H1 (cell line): ENCODE data around the gene FMNL2. TPM values are rescaled to one million over a fixed set of nuclear protein-coding genes. Genes with fewer than 3 reads are reported as not detected.
A peak's percentile ranks its signal among the peaks of the same experiment; 100 is the strongest.

Experiments
- CTCF ChIA-PET: fragments of 300-600 bp; sonication (Branson Sonifier 250); formaldehyde crosslinking; loops from one replicate; lab custom pipeline; 2021; ENCODE audit not compliant: partially characterized antibody; lab: Charles Lee
- POLR2A ChIA-PET: fragments of 300-600 bp; sonication (Branson Sonifier 250); formaldehyde crosslinking; loops from one replicate; lab custom pipeline; 2021; ENCODE audit warnings: inconsistent platforms; ENCODE audit not compliant: partially characterized antibody; lab: Charles Lee
- DNase-seq, 2 experiments: peaks; one replicate each; pipeline versions ENCODE4 v3.0.0 to v3.0.0-alpha.2; 2010 to 2022; ENCODE audit warnings: low spot score in 2 of 2, low read depth in 1 of 2, mixed read lengths in 1 of 2
- FAIRE-seq: peaks from 2 replicates; lab custom pipeline; 2011; peaks lifted over from hg19 to GRCh38; lab: Jason Lieb, UNC
- H2AFZ ChIP-seq: 2 replicates; pipeline ENCODE4 v1.8.1; 2012; ENCODE audit warnings: low read length, inconsistent platforms
- H2AK5ac ChIP-seq: 2 replicates; pipeline ENCODE4 v1.6.1; 2013; ENCODE audit warnings: low read depth, low read length
- H2BK120ac ChIP-seq: replicated peaks from 2 replicates; pipeline ENCODE3; 2013; ENCODE audit warnings: low read depth, low read length, inconsistent platforms
- H2BK12ac ChIP-seq: 2 replicates; pipeline ENCODE4 v1.6.1; 2013; ENCODE audit warnings: low read depth, low read length
- H2BK15ac ChIP-seq: 2 replicates; pipeline ENCODE4 v1.6.1; 2013; ENCODE audit warnings: low read length
- H2BK20ac ChIP-seq: 2 replicates; pipeline ENCODE4 v1.6.1; 2013; ENCODE audit warnings: low read length
- H2BK5ac ChIP-seq: 2 replicates; pipeline ENCODE4 v1.6.1; 2013; ENCODE audit warnings: low read depth, low read length
- H3K14ac ChIP-seq: 2 replicates; pipeline ENCODE4 v1.6.1; 2013; ENCODE audit warnings: inconsistent platforms; ENCODE audit not compliant: insufficient read length
- H3K18ac ChIP-seq: 2 replicates; pipeline ENCODE4 v1.6.1; 2013; ENCODE audit warnings: low read length; ENCODE audit errors: extremely low read depth
- H3K23ac ChIP-seq: 2 replicates; pipeline ENCODE4 v1.6.1; 2013; ENCODE audit warnings: inconsistent platforms; ENCODE audit not compliant: insufficient read length
- H3K23me2 ChIP-seq: 2 replicates; pipeline ENCODE4 v1.6.1; 2013; ENCODE audit warnings: low read depth, low read length
- H3K27ac ChIP-seq: 2 replicates; pipeline ENCODE4 v1.6.1; 2011; ENCODE audit warnings: low read depth, low read length, inconsistent platforms
- H3K27me3 ChIP-seq, 4 experiments: replicated peaks in 1 of 4; 1 replicate in 1 of 4; 2 replicates in 3 of 4; pipeline versions ENCODE4 v1.6.1 to v1.8.1; 2011 to 2013; ENCODE audit warnings: low read length in 3 of 4, mild to moderate bottlenecking in 3 of 4, inconsistent platforms in 2 of 4, mixed read lengths in 2 of 4, moderate library complexity in 1 of 4; ENCODE audit not compliant: control insufficient read depth in 3 of 4, insufficient read depth in 3 of 4; ENCODE audit errors: extremely low read depth in 1 of 4
- H3K36me3 ChIP-seq, 4 experiments: 2 replicates each; pipeline versions ENCODE4 v1.6.1 to v1.8.1; 2011 to 2013; ENCODE audit warnings: mild to moderate bottlenecking in 4 of 4, low read length in 3 of 4, moderate library complexity in 2 of 4, control low read depth in 1 of 4, inconsistent platforms in 1 of 4; ENCODE audit not compliant: insufficient read depth in 4 of 4, control insufficient read depth in 2 of 4
- H3K4ac ChIP-seq: replicated peaks from 2 replicates; pipeline ENCODE3; 2013; ENCODE audit warnings: low read length, low read depth, mixed read lengths, inconsistent platforms; ENCODE audit not compliant: insufficient read length
- H3K4me1 ChIP-seq, 4 experiments: replicated peaks in 1 of 4; 1 replicate in 1 of 4; 2 replicates in 3 of 4; pipeline versions ENCODE4 v1.6.1 to v1.8.1; 2011 to 2013; ENCODE audit warnings: low read length in 3 of 4, inconsistent platforms in 2 of 4, mixed read lengths in 1 of 4; ENCODE audit not compliant: insufficient read depth in 4 of 4, control insufficient read depth in 3 of 4
- H3K4me2 ChIP-seq, 2 experiments: 2 replicates each; pipeline versions ENCODE4 v1.6.1 to v1.8.1; 2011 to 2013; ENCODE audit warnings: low read depth in 2 of 2, low read length in 2 of 2, control low read depth in 1 of 2, inconsistent platforms in 1 of 2, mild to moderate bottlenecking in 1 of 2; ENCODE audit not compliant: insufficient read depth in 1 of 2
- H3K4me3 ChIP-seq, 4 experiments: fragments of 200-600, 300-600 bp in 1 of 4; sonication (generic), shearing (Covaris generic), sonication (Bioruptor Twin) in 1 of 4; 2 replicates each; pipeline versions ENCODE4 v1.5.1 to v1.8.1; 2011 to 2016; ENCODE audit warnings: low read length in 4 of 4, low read depth in 3 of 4, control low read depth in 2 of 4, inconsistent platforms in 2 of 4, mild to moderate bottlenecking in 2 of 4, mixed read lengths in 1 of 4, moderate library complexity in 1 of 4; ENCODE audit not compliant: insufficient read depth in 2 of 4; ENCODE audit errors: extremely low read depth in 1 of 4
- H3K56ac ChIP-seq: replicated peaks from 2 replicates; pipeline ENCODE3; 2013; ENCODE audit warnings: low read depth, mild to moderate bottlenecking, mixed read lengths, low read length, inconsistent platforms; ENCODE audit not compliant: insufficient read length
- H3K79me1 ChIP-seq: 2 replicates; pipeline ENCODE4 v1.6.1; 2013; ENCODE audit warnings: low read depth, low read length, control low read depth
- H3K79me2 ChIP-seq, 2 experiments: 2 replicates each; pipeline versions ENCODE4 v1.6.1 to v1.8.1; 2012 to 2013; ENCODE audit warnings: low read length in 2 of 2, mild to moderate bottlenecking in 2 of 2, inconsistent platforms in 1 of 2; ENCODE audit not compliant: insufficient read depth in 2 of 2, control insufficient read depth in 1 of 2
- H3K9ac ChIP-seq, 4 experiments: replicated peaks in 1 of 4; 1 replicate in 1 of 4; 2 replicates in 3 of 4; pipeline versions ENCODE4 v1.6.1 to v1.8.1; 2011 to 2013; ENCODE audit warnings: low read depth in 3 of 4, low read length in 3 of 4, control low read depth in 2 of 4, mild to moderate bottlenecking in 2 of 4, moderate library complexity in 2 of 4, inconsistent platforms in 1 of 4; ENCODE audit errors: extremely low read depth in 1 of 4
- H3K9me3 ChIP-seq, 2 experiments: 2 replicates each; pipeline versions ENCODE4 v1.6.1 to v1.8.1; 2012 to 2013; ENCODE audit warnings: mild to moderate bottlenecking in 2 of 2, moderate library complexity in 2 of 2, control low read depth in 1 of 2, inconsistent platforms in 1 of 2, low read depth in 1 of 2, low read length in 1 of 2, mixed read lengths in 1 of 2; ENCODE audit not compliant: insufficient read depth in 2 of 2
- H4K20me1 ChIP-seq, 2 experiments: replicated peaks in 1 of 2; 2 replicates each; pipeline versions ENCODE3 to v1.8.1; 2011 to 2013; ENCODE audit warnings: inconsistent platforms in 2 of 2, low read length in 2 of 2, mild to moderate bottlenecking in 1 of 2; ENCODE audit not compliant: insufficient read depth in 2 of 2, control insufficient read depth in 1 of 2
- H4K5ac ChIP-seq: 2 replicates; pipeline ENCODE4 v1.6.1; 2013; ENCODE audit warnings: low read length, low read depth, mixed read lengths, inconsistent platforms; ENCODE audit not compliant: insufficient read length
- H4K8ac ChIP-seq: 2 replicates; pipeline ENCODE4 v1.8.0; 2013; ENCODE audit warnings: mild to moderate bottlenecking, moderate library complexity, low read length, inconsistent platforms; ENCODE audit not compliant: insufficient read depth; ENCODE audit errors: extremely low read depth
- H4K91ac ChIP-seq: replicated peaks from 2 replicates; pipeline ENCODE3; 2013; ENCODE audit warnings: low read length, mixed read lengths, inconsistent platforms; ENCODE audit not compliant: insufficient read length
- CREB1 ChIP-seq: IDR thresholded peaks from 2 replicates; pipeline ENCODE4 v1.6.1; 2012; ENCODE audit warnings: inconsistent platforms
- HDAC6 ChIP-seq: IDR thresholded peaks from one replicate; pipeline ENCODE4 v1.7.1; 2012; ENCODE audit warnings: low read depth, mild to moderate bottlenecking, inconsistent platforms, low read length, moderate library complexity
- POLR2A ChIP-seq, 2 experiments: IDR thresholded peaks; 1 replicate in 1 of 2; 2 replicates in 1 of 2; pipeline ENCODE4 v1.6.1; 2011; ENCODE audit warnings: low read depth in 2 of 2, low read length in 2 of 2, mild to moderate bottlenecking in 2 of 2; ENCODE audit errors: control extremely low read depth in 1 of 2
- POLR2AphosphoS5 ChIP-seq: IDR thresholded peaks from 2 replicates; pipeline ENCODE4 v1.6.1; 2011; ENCODE audit warnings: low read depth, low read length
- RBBP5 ChIP-seq: IDR thresholded peaks from 2 replicates; pipeline ENCODE4 v1.7.1; 2012; ENCODE audit warnings: low read depth, mild to moderate bottlenecking, inconsistent platforms, low read length, moderate library complexity, borderline replicate concordance
- SP1 ChIP-seq: IDR thresholded peaks from 2 replicates; pipeline ENCODE4 v1.6.1; 2011; ENCODE audit warnings: low read depth, low read length
- SP2 ChIP-seq: IDR thresholded peaks from 2 replicates; pipeline ENCODE4 v1.6.1; 2012; ENCODE audit warnings: mild to moderate bottlenecking, low read length, inconsistent platforms
- TAF1 ChIP-seq: IDR thresholded peaks from 2 replicates; pipeline ENCODE4 v1.6.1; 2011; ENCODE audit warnings: mild to moderate bottlenecking, low read depth, low read length
- WGBS, 2 experiments: shearing (Covaris generic) in 1 of 2; methylation state at CpG; one replicate each; pipeline versions ENCODE4 v1.1.6 to v1.1.7; 2013 to 2015; ENCODE audit warnings: low lambda C conversion rate in 2 of 2, mixed read lengths in 2 of 2, inconsistent platforms in 1 of 2, low coverage in 1 of 2, missing lambda C conversion rate in 1 of 2; ENCODE audit not compliant: insufficient replicate concordance in 2 of 2, insufficient coverage in 1 of 2, insufficient read length in 1 of 2; ENCODE audit errors: extremely low coverage in 1 of 2, missing lambda C conversion rate in 1 of 2; 5-methylcytosine and 5-hydroxymethylcytosine counted together
- polyA plus RNA-seq, 7 experiments: library from polyadenylated mRNA; depleted of rRNA in 3 of 7; stranded (reverse) in 5 of 7; unstranded in 2 of 7; fragments of >200 nt in 5 of 7; fragments of 200-250 nt in 2 of 7; gene quantifications; 1 replicate in 5 of 7; 2 replicates in 1 of 7; 4 replicates in 1 of 7; pipeline versions ENCODE4 v1.2.1 to v1.2.3, GENCODE V29; 2011 to 2013; ENCODE audit warnings: missing spikeins in 2 of 7, mixed read lengths in 2 of 7
- total RNA-seq: library from RNA; stranded (reverse); fragmentation: NEBNext Ultra II Directional; extraction: Animal tissue kit (Norgen Biotek cat#: 25700); gene quantifications from 2 replicates; pipeline ENCODE4 v1.2.1, GENCODE V29; 2021

FMNL2 gene
- total and polyA plus RNA-seq, 2 of the 8 experiments (the other 6 are each of a cell fraction or from before 2014, with no cell fraction given) = 15.5 to 45.1 TPM

DNA sequence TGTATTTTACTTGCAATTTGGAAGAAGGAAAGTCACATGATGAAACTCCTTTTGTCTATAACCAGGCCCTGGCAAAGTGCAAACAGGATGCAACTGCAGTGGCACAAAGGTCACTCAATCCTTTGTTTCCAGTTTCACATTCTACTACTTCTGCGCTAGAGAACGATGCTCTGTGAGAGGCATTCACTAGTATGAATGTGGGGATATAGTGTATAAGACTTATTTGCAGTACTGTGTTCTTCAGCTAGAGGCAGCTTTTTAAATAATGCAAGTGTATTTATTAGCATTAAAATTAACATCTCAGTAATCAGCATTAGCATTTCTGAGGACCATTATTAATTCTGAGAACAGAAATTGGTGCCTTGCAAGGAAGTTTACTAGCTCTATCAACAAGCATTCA is 313.4 kb downstream of the FMNL2 start:
- H3K23me2 ChIP-seq = no peaks in the 10 kb centered on the region
- no peak overlapping the region for H2BK20ac ChIP-seq
- no peak overlapping the region for H3K14ac ChIP-seq
- no peak overlapping the region for H3K4me2 ChIP-seq
- H2BK12ac ChIP-seq = no peak overlapping the region
- H3K23ac ChIP-seq = no peak overlapping the region
- no peak overlapping the region for H2AFZ ChIP-seq
- H3K27ac ChIP-seq = no peak overlapping the region
- no peaks in the 10 kb centered on the region for H3K79me2 ChIP-seq
- H3K79me1 ChIP-seq = no peaks in the 10 kb centered on the region
- no peak overlapping the region for H3K56ac ChIP-seq
- H3K18ac ChIP-seq = no peak overlapping the region
- CTCF ChIA-PET = interaction anchor here (1.0 to 6.8 kb wide), 7 partner anchors 10 to 312 kb away, joined by 3 to 44 read pairs (median 5); no protein-coding TSS in a partner anchor
- H3K4me1 ChIP-seq = peaks cover 0 to 4% (median 1%) of the 10 kb centered on the region in 4 experiments; a peak in 1 of 7 replicates
- H3K36me3 ChIP-seq = peaks cover 0 to 41% (median 11%) of the 10 kb centered on the region in 4 experiments; a peak in 6 of 8 replicates
- no peak overlapping the region for H4K8ac ChIP-seq
- no peak overlapping the region for H3K4ac ChIP-seq
- no peak overlapping the region for H3K4me3 ChIP-seq
- DNase-seq (no peak), FAIRE-seq (no peak)
- 37% methylated on average over 2 of the region's 2 CpGs; no CpG with 5 or more reads in 1 of the 2 experiments for WGBS, 2 experiments
- no peak overlapping the region for H4K5ac ChIP-seq
- no peak overlapping the region for H4K91ac ChIP-seq
- no peak for TF ChIP-seq RBBP5
- TF ChIP-seq SP2 = no peak
- TF ChIP-seq CREB1 = no peak
- TF ChIP-seq POLR2A (IDR thresholded peaks at IDR 0.05; ENCODE audit: control extremely low read depth in 1 of 2, low read depth in 2 of 2, low read length in 2 of 2) = peak in 1 of 2 experiments; percentile 22; a peak in 1 of 3 replicates
- peak; percentile 15; the same call in 1 of the 2 replicates for TF ChIP-seq POLR2AphosphoS5
- TF ChIP-seq TAF1 = no peak
- TF ChIP-seq HDAC6 = no peak
- no peak for TF ChIP-seq SP1
- no peaks in the 10 kb centered on the region for H3K27me3 ChIP-seq
- H3K9ac ChIP-seq = no peak overlapping the region
- peaks cover 0 to 3% of the 10 kb centered on the region in 2 experiments for H4K20me1 ChIP-seq
- H2BK120ac ChIP-seq = no peak overlapping the region
- no peaks in the 10 kb centered on the region for H3K9me3 ChIP-seq
- H2BK5ac ChIP-seq = no peak overlapping the region
- no peak overlapping the region for H2BK15ac ChIP-seq
- POLR2A ChIA-PET = interaction anchor here (2.8 kb wide), 1 partner anchor 10 kb away, joined by 7 read pairs; no protein-coding TSS in a partner anchor
- no peak overlapping the region for H2AK5ac ChIP-seq
